AG20443 (cell line): ENCODE data around the gene PARD3B.

Experiments used
- DNase-seq: peaks from one replicate; pipeline ENCODE4 v3.0.0; 2012; ENCODE audit warnings: low spot score, mixed read lengths

PARD3B gene

GRCh38 chr2:205566606-205567168, 1021.4 kb downstream of the PARD3B start:
- no peak for DNase-seq

- DNase-seq, result no peak
Observed at GRCh38 chr2:205568620-205569019, 1023.3 kb downstream of the PARD3B start.

GRCh38 chr2:205570648-205571047, 1025.4 kb downstream of the PARD3B start:
- no peak for DNase-seq

- DNase-seq, result no peak
Observed at GRCh38 chr2:205571360-205571959, 1026.2 kb downstream of the PARD3B start.

GRCh38 chr2:205574001-205574400, 1028.7 kb downstream of the PARD3B start:
- DNase-seq, result no peak

- no peak for DNase-seq
Observed at GRCh38 chr2:205579335-205579734, 1034.1 kb downstream of the PARD3B start.

GRCh38 chr2:205580212-205580987, 1035.1 kb downstream of the PARD3B start:
- DNase-seq, result peak; percentile 53

GRCh38 chr2:205582366-205582765, 1037.1 kb downstream of the PARD3B start:
- DNase-seq, result no peak

- DNase-seq, result no peak
Observed at GRCh38 chr2:205585449-205586383, 1040.4 kb downstream of the PARD3B start.

- DNase-seq, result no peak
Observed at GRCh38 chr2:205586626-205587025, 1041.4 kb downstream of the PARD3B start.

GRCh38 chr2:205589479-205589878, 1044.2 kb downstream of the PARD3B start:
- DNase-seq, result no peak

GRCh38 chr2:205590759-205591158, 1045.5 kb downstream of the PARD3B start:
- DNase-seq, result peak; percentile 21

GRCh38 chr2:205593891-205594290, 1048.6 kb downstream of the PARD3B start:
- DNase-seq, result no peak

GRCh38 chr2:205596581-205596980, 1051.3 kb downstream of the PARD3B start:
- no peak for DNase-seq

GRCh38 chr2:205605638-205606304, 1060.5 kb downstream of the PARD3B start:
- DNase-seq, result no peak

- no peak for DNase-seq
Observed at GRCh38 chr2:205607146-205607545, 1061.9 kb downstream of the PARD3B start.

GRCh38 chr2:205609113-205609512, 1063.8 kb downstream of the PARD3B start:
- DNase-seq, result no peak

- no peak for DNase-seq
Observed at GRCh38 chr2:205610437-205610836, 1065.2 kb downstream of the PARD3B start.

- DNase-seq, result no peak
Observed at GRCh38 chr2:205612636-205613035, 1067.4 kb downstream of the PARD3B start.

GRCh38 chr2:205613970-205614559, 1068.8 kb downstream of the PARD3B start:
- no peak for DNase-seq

- DNase-seq, result no peak
Observed at GRCh38 chr2:205614965-205615364, 1069.7 kb downstream of the PARD3B start.
